Uterus (tissue), 2 donors: Measurements from ENCODE around the gene GSTT2.
"Not testable (repeated sequence)": the region's sequence is repeated elsewhere in the genome, so short reads cannot be mapped to it uniquely, and the experiment has no call there.

ENCODE experiments used
- CTCF ChIP-seq, 4 experiments: fragments of 200-600 bp in 2 of 4; fragments of 450-650 bp in 2 of 4; sonication (generic) in 2 of 4; IDR thresholded peaks; one replicate each; pipeline ENCODE4 v1.5.1; 2016 to 2019; ENCODE audit warnings: antibody characterized with exemption in 4 of 4, mild to moderate bottlenecking in 2 of 4, moderate library complexity in 1 of 4
- POLR2A ChIP-seq, 2 donors: fragments of 450-650 bp; IDR thresholded peaks; one replicate each; pipeline ENCODE4 v1.6.1; 2016; ENCODE audit warnings: antibody characterized with exemption in 2 of 2, mild to moderate bottlenecking in 1 of 2, moderate library complexity in 1 of 2

- TF ChIP-seq POLR2A, CTCF (IDR thresholded peaks at IDR 0.05): not testable (repeated sequence)
Measured at GRCh38 chr22:23971927-23972326, 8.0 kb upstream of the GSTT2 start.
